T-helper 2 cell (primary cell): ENCODE results near the gene ADAMTS17.
A peak's percentile ranks its signal among the peaks of the same experiment; 100 is the strongest.

Source experiments
- DNase-seq, 5 experiments: peaks; one replicate each; pipeline versions ENCODE4 v3.0.0 to v3.0.0-alpha.2; 2012 to 2022

The ADAMTS17 gene

GRCh38 chr15:100245855-100246254, 95.9 kb downstream of the ADAMTS17 start:
- no peak for DNase-seq

GRCh38 chr15:100245487-100245820, 96.3 kb downstream of the ADAMTS17 start:
- DNase-seq = no peak

- no peak for DNase-seq
Measured at GRCh38 chr15:100244796-100245486, 96.8 kb downstream of the ADAMTS17 start.

GRCh38 chr15:100242989-100243388, 98.8 kb downstream of the ADAMTS17 start:
- no peak for DNase-seq

GRCh38 chr15:100241572-100242482, 99.9 kb downstream of the ADAMTS17 start:
- no peak for DNase-seq

GRCh38 chr15:100236981-100237720, 104.6 kb downstream of the ADAMTS17 start:
- no peak for DNase-seq

GRCh38 chr15:100235030-100235617, 106.7 kb downstream of the ADAMTS17 start:
- no peak for DNase-seq

GRCh38 chr15:100234158-100235029, 107.4 kb downstream of the ADAMTS17 start:
- no peak for DNase-seq

- no peak for DNase-seq
Measured at GRCh38 chr15:100230784-100231183, 111.0 kb downstream of the ADAMTS17 start.

- DNase-seq = peak in 2 of 5 experiments; percentile 15 to 59
Measured at GRCh38 chr15:100229181-100230163, 112.3 kb downstream of the ADAMTS17 start.

GRCh38 chr15:100227781-100228180, 114.0 kb downstream of the ADAMTS17 start:
- DNase-seq = no peak

GRCh38 chr15:100226107-100226506, 115.7 kb downstream of the ADAMTS17 start:
- no peak for DNase-seq

GRCh38 chr15:100224206-100225185, 117.3 kb downstream of the ADAMTS17 start:
- DNase-seq = no peak

- no peak for DNase-seq
Measured at GRCh38 chr15:100222349-100222715, 119.4 kb downstream of the ADAMTS17 start.

- DNase-seq = no peak
Measured at GRCh38 chr15:100221471-100222348, 120.1 kb downstream of the ADAMTS17 start.

GRCh38 chr15:100220058-100220768, 121.6 kb downstream of the ADAMTS17 start:
- no peak for DNase-seq

- no peak for DNase-seq
Measured at GRCh38 chr15:100218434-100218833, 123.3 kb downstream of the ADAMTS17 start.

GRCh38 chr15:100216182-100216581, 125.6 kb downstream of the ADAMTS17 start:
- no peak for DNase-seq
